CD4-positive, alpha-beta T cell (primary cell): ENCODE measurements around the gene SAE1. TPM values are rescaled to one million over a fixed set of nuclear protein-coding genes. Genes with fewer than 3 reads are reported as not detected.

Experiments used
- ATAC-seq: fragments of 200-7000 bp; cut with Tn5 transposase; one replicate; pipeline ENCODE4 v1.10.0; 2022; ENCODE audit warnings: mild to moderate bottlenecking; ENCODE audit not compliant: poor library complexity
- CTCF ChIA-PET: fragments of 350-600 bp; sonication (Branson Sonifier 250); formaldehyde crosslinking; loops from one replicate; lab custom pipeline; 2021; ENCODE audit warnings: antibody characterized with exemption, inconsistent platforms; lab: Charles Lee
- POLR2A ChIA-PET: fragments of 350-600 bp; sonication (Branson Sonifier 250); formaldehyde crosslinking; loops from one replicate; lab custom pipeline; 2021; ENCODE audit warnings: antibody characterized with exemption, inconsistent platforms; lab: Charles Lee
- DNase-seq, 14 experiments: peaks; one replicate each; pipeline ENCODE4 v3.0.0-alpha.2; 2013 to 2020; ENCODE audit warnings: mixed read lengths in 2 of 14
- H3K27ac ChIP-seq, 2 donors: one replicate each; pipeline versions ENCODE4 v1.5.1 to v1.7.0; 2013; ENCODE audit warnings: low read length in 2 of 2, low read depth in 1 of 2, mild to moderate bottlenecking in 1 of 2
- H3K27me3 ChIP-seq, 2 experiments: 1 replicate in 1 of 2; 2 replicates in 1 of 2; pipeline versions ENCODE4 v1.6.1 to v1.7.0; 2013; ENCODE audit warnings: low read length in 2 of 2, control low read depth in 1 of 2, mild to moderate bottlenecking in 1 of 2, moderate library complexity in 1 of 2; ENCODE audit not compliant: insufficient read depth in 2 of 2, control insufficient read depth in 1 of 2
- H3K36me3 ChIP-seq: one replicate; pipeline ENCODE4 v1.6.1; 2013; ENCODE audit warnings: low read length, control low read depth; ENCODE audit not compliant: insufficient read depth
- H3K4me1 ChIP-seq: one replicate; pipeline ENCODE4 v1.6.1; 2013; ENCODE audit warnings: low read length, control low read depth; ENCODE audit not compliant: insufficient read depth
- H3K4me3 ChIP-seq: one replicate; pipeline ENCODE4 v1.5.1; 2013; ENCODE audit warnings: mild to moderate bottlenecking, low read length, moderate library complexity
- H3K9me3 ChIP-seq, 2 experiments: 1 replicate in 1 of 2; 2 replicates in 1 of 2; pipeline versions ENCODE4 v1.6.1 to v1.7.0; 2013; ENCODE audit warnings: low read length in 2 of 2, mild to moderate bottlenecking in 2 of 2, control low read depth in 1 of 2, moderate library complexity in 1 of 2; ENCODE audit not compliant: control insufficient read depth in 1 of 2, insufficient read depth in 1 of 2
- H3K27ac Mint-ChIP-seq: one replicate; pipeline ENCODE4 v1.8.0; 2020; ENCODE audit warnings: mixed read lengths
- H3K27me3 Mint-ChIP-seq: one replicate; pipeline ENCODE4 v1.8.0; 2021; ENCODE audit warnings: mixed read lengths
- H3K36me3 Mint-ChIP-seq: one replicate; pipeline ENCODE4 v1.8.0; 2021; ENCODE audit warnings: low read depth, mixed read lengths
- H3K4me1 Mint-ChIP-seq: one replicate; pipeline ENCODE4 v1.8.0; 2021; ENCODE audit warnings: low read depth, mixed read lengths
- H3K4me3 Mint-ChIP-seq: one replicate; pipeline ENCODE4 v1.8.0; 2020; ENCODE audit warnings: mild to moderate bottlenecking, mixed read lengths
- H3K9me3 Mint-ChIP-seq: one replicate; pipeline ENCODE4 v1.8.0; 2020; ENCODE audit warnings: mixed read lengths
- CTCF ChIP-seq: fragments of 200-600 bp; IDR thresholded peaks from one replicate; pipeline ENCODE4 v1.8.0; 2022; ENCODE audit warnings: antibody characterized with exemption, mild to moderate bottlenecking
- intact Hi-C, 2 experiments: fragments of 100-400 bp; cut with DNase I in 1 of 2; cut with micrococcal nuclease in 1 of 2; formaldehyde crosslinking; loops; one replicate each; pipeline versions ENCODE4 v1.15.1 to v1.9.0; 2023 to 2025; cut with DNase I, micrococcal nuclease
- total RNA-seq, 174 experiments: library from RNA in 2 of 174; stranded (reverse) in 2 of 174; gene quantifications; one replicate each; pipeline ENCODE4 v1.2.3 and lab custom pipeline; 2021 to 2026

Gene SAE1
- total RNA-seq, 2 experiments from 2014 or later, result 29.6 to 30.9 TPM

GRCh38 chr19:47188507-47189033 lies 57.9 kb downstream of the SAE1 start:
- peak overlapping the region; percentile 32 for H3K4me3 Mint-ChIP-seq

GRCh38 chr19:47190167-47190727 lies 59.6 kb downstream of the SAE1 start:
- H3K27ac ChIP-seq, result peak overlapping the region; percentile 0 to 36
- H3K27me3 ChIP-seq, result no peaks in the 10 kb centered on the region
- no peaks in the 10 kb centered on the region for H3K36me3 ChIP-seq
- ChIA-PET POLR2A (interaction anchor here (1.0 to 6.2 kb wide), 6 partner anchors 12 to 77 kb away, joined by 3 to 76 read pairs (median 4); partner anchors contain the start of gene ZC3H4), CTCF (interaction anchor here (1.3 to 2.4 kb wide), 3 partner anchors 20 to 57 kb away, joined by 4 to 6 read pairs (median 5); no protein-coding TSS in a partner anchor)
- H3K9me3 ChIP-seq, result no peaks in the 10 kb centered on the region
- H3K27me3 Mint-ChIP-seq, result no peaks in the 10 kb centered on the region
- intact Hi-C loops, result loop anchor here in 1 of 2 experiments (1.0 kb wide), 1 partner anchor 41 kb away; no protein-coding TSS in a partner anchor
- peaks cover 23% of the 10 kb centered on the region for H3K36me3 Mint-ChIP-seq
- peak; percentile 53 for ATAC-seq
- no peak for TF ChIP-seq CTCF
- H3K4me1 ChIP-seq, result peaks cover 82% of the 10 kb centered on the region
- DNase-seq, result peak; percentile 34 to 80 (median 64)
- H3K4me1 Mint-ChIP-seq, result peaks cover 58% of the 10 kb centered on the region
- no peak overlapping the region for H3K4me3 ChIP-seq
- H3K4me3 Mint-ChIP-seq, result peak overlapping the region; percentile 49
- H3K9me3 Mint-ChIP-seq, result no peaks in the 10 kb centered on the region
- H3K27ac Mint-ChIP-seq, result peak overlapping the region; percentile 90

More at GRCh38 chr19:47188507-47189033, 57.9 kb downstream of the SAE1 start:
- H3K36me3 Mint-ChIP-seq, result peaks cover 22% of the 10 kb centered on the region
- ATAC-seq, result no peak
- peaks cover 90% of the 10 kb centered on the region for H3K4me1 ChIP-seq
- no peak overlapping the region for H3K4me3 ChIP-seq
- intact Hi-C loops, result no loop called here
- no peaks in the 10 kb centered on the region for H3K9me3 ChIP-seq
- H3K27ac Mint-ChIP-seq, result peak overlapping the region; percentile 90
- TF ChIP-seq CTCF, result no peak
- H3K27me3 ChIP-seq, result no peaks in the 10 kb centered on the region
- H3K27me3 Mint-ChIP-seq, result no peaks in the 10 kb centered on the region
- H3K4me1 Mint-ChIP-seq, result peaks cover 57% of the 10 kb centered on the region
- peak overlapping the region in 1 of 2 donors; percentile 30 for H3K27ac ChIP-seq
- DNase-seq, result no peak
- no peaks in the 10 kb centered on the region for H3K9me3 Mint-ChIP-seq
- ChIA-PET CTCF (interaction anchor here (3.0 to 4.4 kb wide), 3 partner anchors 22 to 56 kb away, joined by 26 to 57 read pairs (median 42); no protein-coding TSS in a partner anchor), POLR2A (interaction anchor here (1.1 to 6.2 kb wide), 5 partner anchors 11 to 76 kb away, joined by 5 to 126 read pairs (median 27); partner anchors contain the start of gene ZC3H4)
- H3K36me3 ChIP-seq, result peaks cover 3% of the 10 kb centered on the region

GRCh38 chr19:47195434-47195833 lies 64.8 kb downstream of the SAE1 start:
- no peak for ATAC-seq
- no peak overlapping the region for H3K27ac ChIP-seq
- ChIA-PET POLR2A (no interaction called here), CTCF (no interaction called here)
- H3K36me3 ChIP-seq, result peaks cover 28% of the 10 kb centered on the region
- H3K4me3 Mint-ChIP-seq, result no peak overlapping the region
- DNase-seq, result no peak
- peaks cover 30% of the 10 kb centered on the region for H3K4me1 ChIP-seq
- no peaks in the 10 kb centered on the region for H3K9me3 Mint-ChIP-seq
- H3K27ac Mint-ChIP-seq, result no peak overlapping the region
- H3K36me3 Mint-ChIP-seq, result peaks cover 39% of the 10 kb centered on the region
- H3K27me3 Mint-ChIP-seq, result no peaks in the 10 kb centered on the region
- no peak overlapping the region for H3K4me3 ChIP-seq
- no peaks in the 10 kb centered on the region for H3K9me3 ChIP-seq
- H3K27me3 ChIP-seq, result no peaks in the 10 kb centered on the region
- TF ChIP-seq CTCF, result no peak
- intact Hi-C loops, result no loop called here
- peaks cover 19% of the 10 kb centered on the region for H3K4me1 Mint-ChIP-seq
